HepG2 (cell line): ENCODE results near the gene SMG5. TPM values are rescaled to one million over a fixed set of nuclear protein-coding genes. Genes with fewer than 3 reads are reported as not detected.

Experiments
- BHLHE40 ChIP-seq: IDR thresholded peaks from 2 replicates; pipeline ENCODE4 v1.6.1; 2011; ENCODE audit warnings: low read length, improper control_type of control experiment
- ELF3 ChIP-seq: IDR thresholded peaks from 2 replicates; pipeline ENCODE4 v1.6.1; 2016; ENCODE audit warnings: missing genetic modification reagents, missing compliant biosample characterization
- ISX ChIP-seq: sonication (generic); formaldehyde crosslinking; conservative IDR thresholded peaks from 2 replicates; pipeline ENCODE4 v1.5.0; 2020; ENCODE audit warnings: missing genetic modification reagents
- MAZ ChIP-seq, 2 experiments: sonication (generic) in 1 of 2; formaldehyde crosslinking in 1 of 2; IDR thresholded peaks; 2 replicates each; pipeline versions ENCODE4 v1.5.0 to v1.6.1; 2012 to 2020; ENCODE audit warnings: low read depth in 2 of 2, mild to moderate bottlenecking in 2 of 2, borderline replicate concordance in 1 of 2, improper control_type of control experiment in 1 of 2, low read length in 1 of 2, missing genetic modification reagents in 1 of 2, moderate library complexity in 1 of 2
- NFRKB ChIP-seq: fragments of 450-650 bp; IDR thresholded peaks from 2 replicates; pipeline ENCODE4 v1.6.1; 2017
- NR1H2 ChIP-seq: sonication (generic); formaldehyde crosslinking; IDR thresholded peaks from 2 replicates; pipeline ENCODE4 v1.8.1; 2022; ENCODE audit warnings: low read depth, missing genetic modification reagents, borderline replicate concordance
- SMAD3 ChIP-seq: sonication (generic); formaldehyde crosslinking; IDR thresholded peaks from 2 replicates; pipeline ENCODE4 v1.4.0; 2020; ENCODE audit warnings: missing genetic modification reagents
- ZNF234 ChIP-seq: sonication (generic); formaldehyde crosslinking; conservative IDR thresholded peaks from 2 replicates; pipeline ENCODE4 v1.5.1; 2020; ENCODE audit warnings: mild to moderate bottlenecking, missing genetic modification reagents
- polyA plus RNA-seq, 8 experiments: library from polyadenylated mRNA; depleted of rRNA in 3 of 8; stranded (reverse) in 7 of 8; unstranded in 1 of 8; fragments of >200 nt; fragmentation: Illumina TruSeq in 4 of 8; extraction: Trizol in 4 of 8; gene quantifications; 2 replicates each; pipeline versions ENCODE4 v1.2.1 to v1.2.3, GENCODE V29; 2011 to 2016; ENCODE audit warnings: low read depth in 4 of 8, missing spikeins in 1 of 8, mixed read lengths in 1 of 8; ENCODE audit not compliant: insufficient read depth in 1 of 8
- total RNA-seq, 5 experiments: library from RNA; depleted of rRNA; stranded (reverse); fragments of >200 nt; fragmentation: Illumina TruSeq; extraction: Trizol; gene quantifications; 2 replicates each; pipeline ENCODE4 v1.2.3, GENCODE V29; 2016; ENCODE audit warnings: low read depth in 1 of 5
- TF ChIP-seq, protein P1 (sequence below): sonication (generic); formaldehyde crosslinking; IDR thresholded peaks from 2 replicates; pipeline ENCODE4 v1.4.0; 2020; ENCODE audit warnings: missing genetic modification reagents
- TF ChIP-seq, protein P2 (sequence below): sonication (generic); formaldehyde crosslinking; IDR thresholded peaks from 2 replicates; pipeline ENCODE4 v1.5.1; 2020; ENCODE audit warnings: mild to moderate bottlenecking, missing genetic modification reagents, borderline replicate concordance
- TF ChIP-seq, protein P3 (sequence below): sonication (generic); formaldehyde crosslinking; IDR thresholded peaks from 2 replicates; pipeline ENCODE4 v1.5.0; 2020; ENCODE audit warnings: mild to moderate bottlenecking, missing genetic modification reagents
- TF ChIP-seq, protein P4 (sequence below): sonication (generic); formaldehyde crosslinking; IDR thresholded peaks from 2 replicates; pipeline ENCODE4 v1.5.0; 2020; ENCODE audit warnings: mild to moderate bottlenecking, missing genetic modification reagents, borderline replicate concordance

Gene SMG5
- total and polyA plus RNA-seq, 2 of the 13 experiments (the other 11 are each of a cell fraction or from before 2014, with no cell fraction given): 50.5 to 84.0 TPM

DNA sequence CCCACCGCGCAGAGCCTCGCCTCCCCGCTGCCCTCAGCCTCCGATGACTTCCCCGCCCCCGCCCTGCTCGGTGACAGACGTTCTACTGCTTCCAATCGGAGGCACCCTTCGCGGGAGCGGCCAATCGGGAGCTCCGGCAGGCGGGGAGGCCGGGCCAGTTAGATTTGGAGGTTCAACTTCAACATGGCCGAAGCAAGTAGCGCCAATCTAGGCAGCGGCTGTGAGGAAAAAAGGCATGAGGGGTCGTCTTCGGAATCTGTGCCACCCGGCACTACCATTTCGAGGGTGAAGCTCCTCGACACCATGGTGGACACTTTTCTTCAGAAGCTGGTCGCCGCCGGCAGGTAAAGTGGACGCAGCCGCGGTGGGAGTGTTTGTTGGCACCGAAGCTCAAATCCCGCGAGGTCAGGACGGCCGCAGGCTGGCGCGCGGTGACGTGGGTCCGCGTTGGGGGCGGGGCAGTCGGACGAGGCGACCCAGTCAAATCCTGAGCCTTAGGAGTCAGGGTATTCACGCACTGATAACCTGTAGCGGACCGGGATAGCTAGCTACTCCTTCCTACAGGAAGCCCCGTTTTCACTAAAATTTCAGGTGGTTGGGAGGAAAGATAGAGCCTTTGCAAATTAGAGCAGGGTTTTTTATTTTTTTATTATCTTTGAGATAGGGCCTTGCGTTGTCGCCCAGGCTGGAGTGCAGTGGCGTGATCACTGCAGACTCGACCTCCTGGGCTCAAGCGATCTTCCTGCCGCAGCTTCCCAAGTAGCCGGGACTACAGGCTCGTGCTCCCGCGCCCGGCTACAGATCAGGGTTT is 69.6 kb downstream of the SMG5 start, which contains the start of gene PMF1 (continued):
- TF ChIP-seq, protein P1, sequence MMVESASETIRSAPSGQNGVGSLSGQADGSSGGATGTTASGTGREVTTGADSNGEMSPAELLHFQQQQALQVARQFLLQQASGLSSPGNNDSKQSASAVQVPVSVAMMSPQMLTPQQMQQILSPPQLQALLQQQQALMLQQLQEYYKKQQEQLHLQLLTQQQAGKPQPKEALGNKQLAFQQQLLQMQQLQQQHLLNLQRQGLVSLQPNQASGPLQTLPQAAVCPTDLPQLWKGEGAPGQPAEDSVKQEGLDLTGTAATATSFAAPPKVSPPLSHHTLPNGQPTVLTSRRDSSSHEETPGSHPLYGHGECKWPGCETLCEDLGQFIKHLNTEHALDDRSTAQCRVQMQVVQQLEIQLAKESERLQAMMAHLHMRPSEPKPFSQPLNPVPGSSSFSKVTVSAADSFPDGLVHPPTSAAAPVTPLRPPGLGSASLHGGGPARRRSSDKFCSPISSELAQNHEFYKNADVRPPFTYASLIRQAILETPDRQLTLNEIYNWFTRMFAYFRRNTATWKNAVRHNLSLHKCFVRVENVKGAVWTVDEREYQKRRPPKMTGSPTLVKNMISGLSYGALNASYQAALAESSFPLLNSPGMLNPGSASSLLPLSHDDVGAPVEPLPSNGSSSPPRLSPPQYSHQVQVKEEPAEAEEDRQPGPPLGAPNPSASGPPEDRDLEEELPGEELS (CRISPR knock-in tag): peak; percentile 35; the same call in 1 of the 2 replicates
- peak; percentile 38; the same call in 1 of the 2 replicates for TF ChIP-seq ELF3 (CRISPR knock-in tag)
- no peak for TF ChIP-seq BHLHE40
- TF ChIP-seq, protein P2, sequence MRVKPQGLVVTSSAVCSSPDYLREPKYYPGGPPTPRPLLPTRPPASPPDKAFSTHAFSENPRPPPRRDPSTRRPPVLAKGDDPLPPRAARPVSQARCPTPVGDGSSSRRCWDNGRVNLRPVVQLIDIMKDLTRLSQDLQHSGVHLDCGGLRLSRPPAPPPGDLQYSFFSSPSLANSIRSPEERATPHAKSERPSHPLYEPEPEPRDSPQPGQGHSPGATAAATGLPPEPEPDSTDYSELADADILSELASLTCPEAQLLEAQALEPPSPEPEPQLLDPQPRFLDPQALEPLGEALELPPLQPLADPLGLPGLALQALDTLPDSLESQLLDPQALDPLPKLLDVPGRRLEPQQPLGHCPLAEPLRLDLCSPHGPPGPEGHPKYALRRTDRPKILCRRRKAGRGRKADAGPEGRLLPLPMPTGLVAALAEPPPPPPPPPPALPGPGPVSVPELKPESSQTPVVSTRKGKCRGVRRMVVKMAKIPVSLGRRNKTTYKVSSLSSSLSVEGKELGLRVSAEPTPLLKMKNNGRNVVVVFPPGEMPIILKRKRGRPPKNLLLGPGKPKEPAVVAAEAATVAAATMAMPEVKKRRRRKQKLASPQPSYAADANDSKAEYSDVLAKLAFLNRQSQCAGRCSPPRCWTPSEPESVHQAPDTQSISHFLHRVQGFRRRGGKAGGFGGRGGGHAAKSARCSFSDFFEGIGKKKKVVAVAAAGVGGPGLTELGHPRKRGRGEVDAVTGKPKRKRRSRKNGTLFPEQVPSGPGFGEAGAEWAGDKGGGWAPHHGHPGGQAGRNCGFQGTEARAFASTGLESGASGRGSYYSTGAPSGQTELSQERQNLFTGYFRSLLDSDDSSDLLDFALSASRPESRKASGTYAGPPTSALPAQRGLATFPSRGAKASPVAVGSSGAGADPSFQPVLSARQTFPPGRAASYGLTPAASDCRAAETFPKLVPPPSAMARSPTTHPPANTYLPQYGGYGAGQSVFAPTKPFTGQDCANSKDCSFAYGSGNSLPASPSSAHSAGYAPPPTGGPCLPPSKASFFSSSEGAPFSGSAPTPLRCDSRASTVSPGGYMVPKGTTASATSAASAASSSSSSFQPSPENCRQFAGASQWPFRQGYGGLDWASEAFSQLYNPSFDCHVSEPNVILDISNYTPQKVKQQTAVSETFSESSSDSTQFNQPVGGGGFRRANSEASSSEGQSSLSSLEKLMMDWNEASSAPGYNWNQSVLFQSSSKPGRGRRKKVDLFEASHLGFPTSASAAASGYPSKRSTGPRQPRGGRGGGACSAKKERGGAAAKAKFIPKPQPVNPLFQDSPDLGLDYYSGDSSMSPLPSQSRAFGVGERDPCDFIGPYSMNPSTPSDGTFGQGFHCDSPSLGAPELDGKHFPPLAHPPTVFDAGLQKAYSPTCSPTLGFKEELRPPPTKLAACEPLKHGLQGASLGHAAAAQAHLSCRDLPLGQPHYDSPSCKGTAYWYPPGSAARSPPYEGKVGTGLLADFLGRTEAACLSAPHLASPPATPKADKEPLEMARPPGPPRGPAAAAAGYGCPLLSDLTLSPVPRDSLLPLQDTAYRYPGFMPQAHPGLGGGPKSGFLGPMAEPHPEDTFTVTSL (CRISPR knock-in tag): no peak
- peak; percentile 21; the same call in 1 of the 2 replicates for TF ChIP-seq MAZ (IDR thresholded peaks at IDR 0.05; ENCODE audit: borderline replicate concordance, low read depth, low read length)
- TF ChIP-seq MAZ (CRISPR knock-in tag; IDR thresholded peaks at IDR 0.05; ENCODE audit: low read depth): peak; percentile 46; the same call in 1 of the 2 replicates
- TF ChIP-seq, protein P3, sequence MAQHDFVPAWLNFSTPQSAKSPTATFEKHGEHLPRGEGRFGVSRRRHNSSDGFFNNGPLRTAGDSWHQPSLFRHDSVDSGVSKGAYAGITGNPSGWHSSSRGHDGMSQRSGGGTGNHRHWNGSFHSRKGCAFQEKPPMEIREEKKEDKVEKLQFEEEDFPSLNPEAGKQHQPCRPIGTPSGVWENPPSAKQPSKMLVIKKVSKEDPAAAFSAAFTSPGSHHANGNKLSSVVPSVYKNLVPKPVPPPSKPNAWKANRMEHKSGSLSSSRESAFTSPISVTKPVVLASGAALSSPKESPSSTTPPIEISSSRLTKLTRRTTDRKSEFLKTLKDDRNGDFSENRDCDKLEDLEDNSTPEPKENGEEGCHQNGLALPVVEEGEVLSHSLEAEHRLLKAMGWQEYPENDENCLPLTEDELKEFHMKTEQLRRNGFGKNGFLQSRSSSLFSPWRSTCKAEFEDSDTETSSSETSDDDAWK (CRISPR knock-in tag): no peak
- TF ChIP-seq NFRKB: peak; percentile 80; the same call in 1 of the 2 replicates
- no peak for TF ChIP-seq ISX
- no peak for TF ChIP-seq NR1H2 (CRISPR knock-in tag)
- peak; percentile 48; the same call in 1 of the 2 replicates for TF ChIP-seq SMAD3 (CRISPR knock-in tag)
- TF ChIP-seq, protein P4, sequence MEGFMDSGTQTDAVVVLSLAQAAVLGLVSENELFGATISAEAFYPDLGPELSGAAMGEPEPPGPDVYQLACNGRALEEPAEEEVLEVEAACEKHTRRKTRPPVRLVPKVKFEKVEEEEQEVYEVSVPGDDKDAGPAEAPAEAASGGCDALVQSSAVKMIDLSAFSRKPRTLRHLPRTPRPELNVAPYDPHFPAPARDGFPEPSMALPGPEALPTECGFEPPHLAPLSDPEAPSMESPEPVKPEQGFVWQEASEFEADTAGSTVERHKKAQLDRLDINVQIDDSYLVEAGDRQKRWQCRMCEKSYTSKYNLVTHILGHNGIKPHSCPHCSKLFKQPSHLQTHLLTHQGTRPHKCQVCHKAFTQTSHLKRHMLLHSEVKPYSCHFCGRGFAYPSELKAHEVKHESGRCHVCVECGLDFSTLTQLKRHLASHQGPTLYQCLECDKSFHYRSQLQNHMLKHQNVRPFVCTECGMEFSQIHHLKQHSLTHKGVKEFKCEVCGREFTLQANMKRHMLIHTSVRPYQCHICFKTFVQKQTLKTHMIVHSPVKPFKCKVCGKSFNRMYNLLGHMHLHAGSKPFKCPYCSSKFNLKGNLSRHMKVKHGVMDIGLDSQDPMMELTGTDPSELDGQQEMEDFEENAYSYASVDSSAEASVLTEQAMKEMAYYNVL (CRISPR knock-in tag): no peak
- no peak for TF ChIP-seq ZNF234 (CRISPR knock-in tag)
